ENCODE measurements around the gene PUS7L. TPM values are rescaled to one million over a fixed set of nuclear protein-coding genes. Genes with fewer than 3 reads are reported as not detected.

The PUS7L gene
- total and polyA plus RNA-seq, 2 experiments from 2014 or later = 36.0 to 66.1 TPM

Other genes starting within 250 kb of the PUS7L start
- gene ADAMTS20, start 206.6 kb downstream of the PUS7L start, total RNA-seq (2014; rRNA removed; shearing (Covaris generic)) = 8.7 and 9.3 TPM in 2 replicates
- 1.5 and 2.0 TPM in 2 replicates for gene ADAMTS20, start 206.6 kb downstream of the PUS7L start, polyA plus RNA-seq (2016; fragmentation: Nextera tagmentation; extraction: Ambion mirVana)
- gene IRAK4, start 161 bp upstream of the PUS7L start, total RNA-seq (2014; rRNA removed; shearing (Covaris generic)) = 7.0 and 12.9 TPM in 2 replicates
- gene IRAK4, start 161 bp upstream of the PUS7L start, polyA plus RNA-seq (2016; fragmentation: Nextera tagmentation; extraction: Ambion mirVana) = 3.2 and 3.9 TPM in 2 replicates
- gene TWF1, start 47.5 kb upstream of the PUS7L start, total RNA-seq (2014; rRNA removed; shearing (Covaris generic)) = 40.4 and 52.1 TPM in 2 replicates
- gene TWF1, start 47.5 kb upstream of the PUS7L start, polyA plus RNA-seq (2016; fragmentation: Nextera tagmentation; extraction: Ambion mirVana) = 29.8 and 31.3 TPM in 2 replicates
- 1.6 and 4.1 TPM in 2 replicates for gene TMEM117, start 77.3 kb upstream of the PUS7L start, total RNA-seq (2014; rRNA removed; shearing (Covaris generic))
- gene TMEM117, start 77.3 kb upstream of the PUS7L start, polyA plus RNA-seq (2016; fragmentation: Nextera tagmentation; extraction: Ambion mirVana) = 0.94 and 1.5 TPM in 2 replicates

All from GM23338 (cell line).